ENCODE data around the gene WSB1.

- TF ChIP-seq CTCF (IDR thresholded peaks at IDR 0.05) (no peak), EP300 (IDR thresholded peaks at IDR 0.05) (no peak), POLR2A (IDR thresholded peaks at IDR 0.05) (no peak)
Observed at GRCh38 chr17:27326051-27326450, 32.1 kb downstream of the WSB1 start.

All from stomach (tissue), 4 donors.